Gastroesophageal sphincter (tissue), 3 donors: Measurements from ENCODE around the gene PTPRD.

Experiments
- POLR2A ChIP-seq, 2 donors: fragments of 450-650 bp; IDR thresholded peaks; one replicate each; pipeline ENCODE4 v1.6.1; 2017; ENCODE audit warnings: antibody characterized with exemption in 2 of 2, mild to moderate bottlenecking in 2 of 2, moderate library complexity in 1 of 2
- TF ChIP-seq, protein P1 (sequence below), 4 experiments: fragments of 200-600 bp in 2 of 4; fragments of 450-650 bp in 2 of 4; sonication (generic) in 1 of 4; IDR thresholded peaks; one replicate each; pipeline ENCODE4 v1.5.1; 2017 to 2019; ENCODE audit warnings: antibody characterized with exemption in 4 of 4, mild to moderate bottlenecking in 2 of 4, moderate library complexity in 2 of 4

DNA sequence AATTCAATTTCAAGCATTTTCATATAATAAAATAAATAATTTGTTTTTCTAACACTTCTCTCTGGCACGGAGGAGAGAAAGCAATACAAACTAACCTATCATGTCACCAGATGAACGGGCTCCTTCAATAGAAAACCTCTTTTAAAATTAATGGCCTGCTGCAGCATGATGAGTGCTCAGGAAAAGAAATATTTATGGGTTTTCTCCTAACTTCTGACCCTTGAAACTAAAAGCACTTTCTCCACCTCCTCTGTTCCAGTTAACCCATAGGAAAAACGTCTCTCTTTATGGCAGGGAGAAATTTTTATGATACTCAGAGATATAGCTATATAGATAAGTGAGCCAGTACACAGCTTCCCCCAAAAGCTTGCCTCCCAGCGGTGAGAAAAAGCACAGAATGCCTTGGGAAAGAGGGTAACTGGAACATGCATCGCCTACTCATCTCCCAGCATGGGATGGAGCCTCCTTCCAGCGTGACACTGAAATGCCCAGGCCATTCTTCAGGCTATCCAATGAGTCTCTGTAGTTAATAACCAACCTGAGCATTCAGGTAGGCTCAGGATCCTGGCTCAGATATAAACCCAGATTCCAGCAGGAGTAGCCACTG is 1850.2 kb downstream of the PTPRD start:
- TF ChIP-seq, protein P1, sequence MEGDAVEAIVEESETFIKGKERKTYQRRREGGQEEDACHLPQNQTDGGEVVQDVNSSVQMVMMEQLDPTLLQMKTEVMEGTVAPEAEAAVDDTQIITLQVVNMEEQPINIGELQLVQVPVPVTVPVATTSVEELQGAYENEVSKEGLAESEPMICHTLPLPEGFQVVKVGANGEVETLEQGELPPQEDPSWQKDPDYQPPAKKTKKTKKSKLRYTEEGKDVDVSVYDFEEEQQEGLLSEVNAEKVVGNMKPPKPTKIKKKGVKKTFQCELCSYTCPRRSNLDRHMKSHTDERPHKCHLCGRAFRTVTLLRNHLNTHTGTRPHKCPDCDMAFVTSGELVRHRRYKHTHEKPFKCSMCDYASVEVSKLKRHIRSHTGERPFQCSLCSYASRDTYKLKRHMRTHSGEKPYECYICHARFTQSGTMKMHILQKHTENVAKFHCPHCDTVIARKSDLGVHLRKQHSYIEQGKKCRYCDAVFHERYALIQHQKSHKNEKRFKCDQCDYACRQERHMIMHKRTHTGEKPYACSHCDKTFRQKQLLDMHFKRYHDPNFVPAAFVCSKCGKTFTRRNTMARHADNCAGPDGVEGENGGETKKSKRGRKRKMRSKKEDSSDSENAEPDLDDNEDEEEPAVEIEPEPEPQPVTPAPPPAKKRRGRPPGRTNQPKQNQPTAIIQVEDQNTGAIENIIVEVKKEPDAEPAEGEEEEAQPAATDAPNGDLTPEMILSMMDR (IDR thresholded peaks at IDR 0.05) = no peak
- no peak for TF ChIP-seq POLR2A (IDR thresholded peaks at IDR 0.05)
